Osteocyte (in vitro differentiated cells): Measurements from ENCODE around the gene PAQR4. TPM values are rescaled to one million over a fixed set of nuclear protein-coding genes. Genes with fewer than 3 reads are reported as not detected.

Experiments
- DNase-seq: peaks from one replicate; pipeline ENCODE4 v3.0.0; 2021; ENCODE audit warnings: mixed read lengths; ENCODE audit not compliant: unreplicated experiment; ENCODE audit errors: extremely low spot score
- H3K27ac Mint-ChIP-seq: one replicate; pipeline ENCODE4 v1.8.0; 2021; ENCODE audit warnings: mild to moderate bottlenecking, mixed read lengths; ENCODE audit not compliant: unreplicated experiment
- H3K27me3 Mint-ChIP-seq: one replicate; pipeline ENCODE4 v1.8.0; 2021; ENCODE audit warnings: mixed read lengths; ENCODE audit not compliant: unreplicated experiment
- H3K36me3 Mint-ChIP-seq: one replicate; pipeline ENCODE4 v1.8.0; 2021; ENCODE audit warnings: mixed read lengths; ENCODE audit not compliant: unreplicated experiment
- H3K4me1 Mint-ChIP-seq: one replicate; pipeline ENCODE4 v1.8.0; 2021; ENCODE audit warnings: mixed read lengths; ENCODE audit not compliant: unreplicated experiment
- H3K4me3 Mint-ChIP-seq: one replicate; pipeline ENCODE4 v1.8.0; 2021; ENCODE audit warnings: mild to moderate bottlenecking, moderate library complexity, mixed read lengths; ENCODE audit not compliant: unreplicated experiment
- H3K9me3 Mint-ChIP-seq: one replicate; pipeline ENCODE4 v1.8.0; 2021; ENCODE audit warnings: mixed read lengths; ENCODE audit not compliant: unreplicated experiment
- CTCF ChIP-seq: fragments of 200-600 bp; sonication (generic); IDR thresholded peaks from 2 replicates; pipeline ENCODE4 v1.5.0; 2021; ENCODE audit warnings: antibody characterized with exemption, mild to moderate bottlenecking, moderate library complexity
- total RNA-seq: library from RNA; stranded (reverse); gene quantifications from 2 replicates; pipeline ENCODE4 v1.2.1, GENCODE V29; 2021

PAQR4 gene
- total RNA-seq, 1 donor from 2014 or later, result 8.4 TPM

GRCh38 chr16:2975161-2975795 lies 6.1 kb downstream of the PAQR4 start:
- Mint-ChIP-seq H3K27me3 (no peaks in the 10 kb centered on the region), H3K27ac (no peak overlapping the region), H3K4me3 (no peak overlapping the region), H3K36me3 (no peaks in the 10 kb centered on the region), H3K9me3 (no peaks in the 10 kb centered on the region), H3K4me1 (peaks cover 12% of the 10 kb centered on the region)
- DNase-seq, result no peak
- TF ChIP-seq CTCF, result no peak

- no peaks in the 10 kb centered on the region for H3K36me3 Mint-ChIP-seq
- no peak overlapping the region for H3K4me3 Mint-ChIP-seq
- no peak for TF ChIP-seq CTCF
- H3K27ac Mint-ChIP-seq, result no peak overlapping the region
- H3K27me3 Mint-ChIP-seq, result no peaks in the 10 kb centered on the region
- no peak for DNase-seq
- no peaks in the 10 kb centered on the region for H3K9me3 Mint-ChIP-seq
- H3K4me1 Mint-ChIP-seq, result peaks cover 11% of the 10 kb centered on the region
Measured at GRCh38 chr16:2976201-2976600, 7.1 kb downstream of the PAQR4 start.

- H3K9me3 Mint-ChIP-seq, result no peaks in the 10 kb centered on the region
- no peak overlapping the region for H3K4me3 Mint-ChIP-seq
- peaks cover 15% of the 10 kb centered on the region for H3K4me1 Mint-ChIP-seq
- no peaks in the 10 kb centered on the region for H3K27me3 Mint-ChIP-seq
- no peaks in the 10 kb centered on the region for H3K36me3 Mint-ChIP-seq
- TF ChIP-seq CTCF, result no peak
- no peak for DNase-seq
- H3K27ac Mint-ChIP-seq, result no peak overlapping the region
Measured at GRCh38 chr16:2976673-2977072, 7.5 kb downstream of the PAQR4 start.

GRCh38 chr16:2977440-2977839 lies 8.3 kb downstream of the PAQR4 start:
- Mint-ChIP-seq H3K36me3 (no peaks in the 10 kb centered on the region), H3K27me3 (no peaks in the 10 kb centered on the region), H3K4me1 (peaks cover 12% of the 10 kb centered on the region), H3K4me3 (no peak overlapping the region), H3K9me3 (no peaks in the 10 kb centered on the region), H3K27ac (no peak overlapping the region)
- no peak for TF ChIP-seq CTCF
- no peak for DNase-seq

GRCh38 chr16:2979669-2980226 lies 10.6 kb downstream of the PAQR4 start:
- peaks cover 15% of the 10 kb centered on the region for H3K4me1 Mint-ChIP-seq
- no peak for DNase-seq
- H3K36me3 Mint-ChIP-seq, result no peaks in the 10 kb centered on the region
- peak overlapping the region; percentile 27 for H3K27ac Mint-ChIP-seq
- no peak for TF ChIP-seq CTCF
- peak overlapping the region; percentile 75 for H3K4me3 Mint-ChIP-seq
- no peaks in the 10 kb centered on the region for H3K27me3 Mint-ChIP-seq
- H3K9me3 Mint-ChIP-seq, result no peaks in the 10 kb centered on the region
